DND-41 (cell line): ENCODE measurements around the gene MBOAT7.

Experiments
- EZH2 ChIP-seq: IDR thresholded peaks from 3 replicates; pipeline ENCODE4 v1.6.1; 2012; ENCODE audit warnings: borderline replicate concordance, low read depth, mild to moderate bottlenecking, moderate library complexity, low read length, inconsistent platforms; ENCODE audit not compliant: severe bottlenecking
- TF ChIP-seq, protein P1 (sequence below): IDR thresholded peaks from 2 replicates; pipeline ENCODE4 v1.5.1; 2012; ENCODE audit warnings: borderline replicate concordance, low read length, moderate library complexity, mild to moderate bottlenecking; ENCODE audit not compliant: poor library complexity, severe bottlenecking; ENCODE audit errors: extremely low read depth

DNA sequence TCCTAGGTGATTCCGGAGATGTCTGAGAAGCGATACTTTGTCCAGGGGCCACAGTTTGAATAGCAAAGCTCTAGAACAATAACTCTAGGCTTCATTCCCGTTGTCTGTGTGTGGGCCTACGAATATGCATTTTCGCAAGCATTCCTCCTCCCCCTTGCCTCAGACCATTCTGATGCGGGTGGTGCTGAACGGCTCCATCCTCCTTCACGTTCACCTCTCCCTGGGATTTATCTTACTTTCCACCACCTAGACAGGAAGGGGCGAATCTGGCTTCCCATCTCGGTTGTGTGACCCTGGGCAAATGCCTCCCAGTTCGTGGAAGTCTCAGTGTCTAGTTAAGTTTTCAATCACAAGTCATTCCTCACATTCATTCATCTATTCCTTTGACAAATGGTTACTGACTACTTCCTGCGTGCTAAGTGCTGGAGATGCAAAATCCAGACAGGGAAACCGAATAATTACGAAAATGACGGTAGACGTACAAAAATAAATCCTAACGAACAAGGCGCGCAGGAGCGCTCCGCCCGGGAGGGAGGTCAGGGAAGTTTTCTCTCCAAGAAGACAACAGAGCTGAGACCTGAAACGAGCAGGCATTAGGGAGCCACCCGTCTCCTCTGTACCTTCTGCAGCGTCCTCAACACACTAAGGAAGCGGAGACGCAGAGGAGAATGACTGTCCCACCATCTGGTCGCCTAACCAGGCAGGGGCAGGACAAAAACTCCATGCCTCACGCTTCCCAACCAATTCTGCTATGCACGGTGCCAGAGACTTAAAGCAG, 53.1 kb downstream of the MBOAT7 start:
- TF ChIP-seq, protein P1, sequence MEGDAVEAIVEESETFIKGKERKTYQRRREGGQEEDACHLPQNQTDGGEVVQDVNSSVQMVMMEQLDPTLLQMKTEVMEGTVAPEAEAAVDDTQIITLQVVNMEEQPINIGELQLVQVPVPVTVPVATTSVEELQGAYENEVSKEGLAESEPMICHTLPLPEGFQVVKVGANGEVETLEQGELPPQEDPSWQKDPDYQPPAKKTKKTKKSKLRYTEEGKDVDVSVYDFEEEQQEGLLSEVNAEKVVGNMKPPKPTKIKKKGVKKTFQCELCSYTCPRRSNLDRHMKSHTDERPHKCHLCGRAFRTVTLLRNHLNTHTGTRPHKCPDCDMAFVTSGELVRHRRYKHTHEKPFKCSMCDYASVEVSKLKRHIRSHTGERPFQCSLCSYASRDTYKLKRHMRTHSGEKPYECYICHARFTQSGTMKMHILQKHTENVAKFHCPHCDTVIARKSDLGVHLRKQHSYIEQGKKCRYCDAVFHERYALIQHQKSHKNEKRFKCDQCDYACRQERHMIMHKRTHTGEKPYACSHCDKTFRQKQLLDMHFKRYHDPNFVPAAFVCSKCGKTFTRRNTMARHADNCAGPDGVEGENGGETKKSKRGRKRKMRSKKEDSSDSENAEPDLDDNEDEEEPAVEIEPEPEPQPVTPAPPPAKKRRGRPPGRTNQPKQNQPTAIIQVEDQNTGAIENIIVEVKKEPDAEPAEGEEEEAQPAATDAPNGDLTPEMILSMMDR = no peak
- no peak for TF ChIP-seq EZH2
